H7 (cell line): ENCODE measurements around the gene STX4. TPM values are rescaled to one million over a fixed set of nuclear protein-coding genes. Genes with fewer than 3 reads are reported as not detected.
"Not testable (repeated sequence)": the region's sequence is repeated elsewhere in the genome, so short reads cannot be mapped to it uniquely, and the experiment has no call there.

Source experiments
- DNase-seq: peaks from one replicate; pipeline ENCODE4 v3.0.0; 2012
- H3K27me3 ChIP-seq: 2 replicates; pipeline ENCODE4 v1.6.0; 2011; ENCODE audit warnings: mild to moderate bottlenecking, low read length; ENCODE audit not compliant: control insufficient read depth, insufficient read depth
- H3K36me3 ChIP-seq: replicated peaks from 2 replicates; pipeline ENCODE4 v1.5.1; 2011; ENCODE audit warnings: low read length; ENCODE audit not compliant: control insufficient read depth, insufficient read depth
- H3K4me3 ChIP-seq: 2 replicates; pipeline ENCODE4 v1.5.1; 2011; ENCODE audit warnings: low read depth, mild to moderate bottlenecking, control low read depth, low read length, moderate library complexity; ENCODE audit not compliant: insufficient read depth
- total RNA-seq: library from RNA; depleted of rRNA; stranded (reverse); fragments of >200 nt; shearing (Covaris generic); gene quantifications from 2 replicates; pipeline ENCODE4 v1.2.3, GENCODE V29; 2014

Gene STX4
- total RNA-seq, 1 experiment from 2014 or later: 14.2 TPM

GRCh38 chr16:31006086-31006385 lies 27.3 kb upstream of the STX4 start:
- no peak for DNase-seq
- H3K27me3 ChIP-seq: peaks cover 2% of the 10 kb centered on the region; the same call in 1 of the 2 replicates
- H3K36me3 ChIP-seq: no peaks in the 10 kb centered on the region
- H3K4me3 ChIP-seq: no peak overlapping the region

- no peak overlapping the region for H3K4me3 ChIP-seq
- DNase-seq: no peak
- H3K36me3 ChIP-seq: no peaks in the 10 kb centered on the region
- peaks cover 6% of the 10 kb centered on the region; the same call in 1 of the 2 replicates for H3K27me3 ChIP-seq
Observed at GRCh38 chr16:31006589-31006988, 26.8 kb upstream of the STX4 start.

GRCh38 chr16:31007684-31008083 lies 25.7 kb upstream of the STX4 start:
- peaks cover 9% of the 10 kb centered on the region for H3K27me3 ChIP-seq
- H3K36me3 ChIP-seq: no peaks in the 10 kb centered on the region
- peak; percentile 29 for DNase-seq
- H3K4me3 ChIP-seq: no peak overlapping the region

- peak; percentile 40 for DNase-seq
- Histone ChIP-seq H3K27me3 (peaks cover 9% of the 10 kb centered on the region), H3K4me3 (no peak overlapping the region), H3K36me3 (no peaks in the 10 kb centered on the region)
Observed at GRCh38 chr16:31008149-31008548, 25.2 kb upstream of the STX4 start.

- Histone ChIP-seq H3K4me3 (no peak overlapping the region), H3K27me3 (peaks cover 9% of the 10 kb centered on the region), H3K36me3 (no peaks in the 10 kb centered on the region)
- DNase-seq: no peak
Observed at GRCh38 chr16:31008551-31008950, 24.8 kb upstream of the STX4 start.

GRCh38 chr16:31009120-31009519 lies 24.2 kb upstream of the STX4 start:
- peak; percentile 73 for DNase-seq
- Histone ChIP-seq H3K36me3 (no peaks in the 10 kb centered on the region), H3K4me3 (no peak overlapping the region), H3K27me3 (peaks cover 9% of the 10 kb centered on the region)

- peak; percentile 82 for DNase-seq
- Histone ChIP-seq H3K36me3 (no peaks in the 10 kb centered on the region), H3K27me3 (peaks cover 9% of the 10 kb centered on the region), H3K4me3 (peak overlapping the region; percentile 44)
Observed at GRCh38 chr16:31009894-31010584, 23.3 kb upstream of the STX4 start.

GRCh38 chr16:31010585-31011325 lies 22.6 kb upstream of the STX4 start, which contains the start of gene STX1B:
Gene STX1B (minus strand): TSS chr16:31010638. CDS start chr16:31010396, 242 bp downstream.
- no peaks in the 10 kb centered on the region for H3K36me3 ChIP-seq
- H3K27me3 ChIP-seq: peaks cover 9% of the 10 kb centered on the region
- peak within 1 kb of the TSS; percentile 45 for H3K4me3 ChIP-seq
- DNase-seq: peak; percentile 99

- not testable (repeated sequence) for DNase-seq, H3K4me3 ChIP-seq, H3K36me3 ChIP-seq, H3K27me3 ChIP-seq
Observed at GRCh38 chr16:31011815-31012214, 21.5 kb upstream of the STX4 start.

GRCh38 chr16:31013292-31013691 lies 20.1 kb upstream of the STX4 start:
- DNase-seq, H3K4me3 ChIP-seq, H3K27me3 ChIP-seq, H3K36me3 ChIP-seq: not testable (repeated sequence)

GRCh38 chr16:31016018-31016417 lies 17.3 kb upstream of the STX4 start:
- peak; percentile 61 for DNase-seq
- Histone ChIP-seq H3K36me3 (no peaks in the 10 kb centered on the region), H3K27me3 (peaks cover 7% of the 10 kb centered on the region), H3K4me3 (no peak overlapping the region)

- not testable (repeated sequence) for H3K36me3 ChIP-seq, H3K4me3 ChIP-seq, DNase-seq, H3K27me3 ChIP-seq
Observed at GRCh38 chr16:31017756-31018155, 15.6 kb upstream of the STX4 start.

GRCh38 chr16:31020536-31020935 lies 12.8 kb upstream of the STX4 start:
- no peaks in the 10 kb centered on the region for H3K36me3 ChIP-seq
- no peak overlapping the region for H3K4me3 ChIP-seq
- no peak for DNase-seq
- no peaks in the 10 kb centered on the region for H3K27me3 ChIP-seq

- no peak for DNase-seq
- Histone ChIP-seq H3K27me3 (no peaks in the 10 kb centered on the region), H3K4me3 (no peak overlapping the region), H3K36me3 (no peaks in the 10 kb centered on the region)
Observed at GRCh38 chr16:31022544-31023251, 10.7 kb upstream of the STX4 start.

GRCh38 chr16:31023252-31023602 lies 10.1 kb upstream of the STX4 start:
- H3K27me3 ChIP-seq: no peaks in the 10 kb centered on the region
- DNase-seq: no peak
- H3K4me3 ChIP-seq: no peak overlapping the region
- no peaks in the 10 kb centered on the region for H3K36me3 ChIP-seq
